ENCODE results near the gene RPL36.
"Not testable (repeated sequence)": the region's sequence is repeated elsewhere in the genome, so short reads cannot be mapped to it uniquely, and the experiment has no call there.

Gene RPL36

DNA sequence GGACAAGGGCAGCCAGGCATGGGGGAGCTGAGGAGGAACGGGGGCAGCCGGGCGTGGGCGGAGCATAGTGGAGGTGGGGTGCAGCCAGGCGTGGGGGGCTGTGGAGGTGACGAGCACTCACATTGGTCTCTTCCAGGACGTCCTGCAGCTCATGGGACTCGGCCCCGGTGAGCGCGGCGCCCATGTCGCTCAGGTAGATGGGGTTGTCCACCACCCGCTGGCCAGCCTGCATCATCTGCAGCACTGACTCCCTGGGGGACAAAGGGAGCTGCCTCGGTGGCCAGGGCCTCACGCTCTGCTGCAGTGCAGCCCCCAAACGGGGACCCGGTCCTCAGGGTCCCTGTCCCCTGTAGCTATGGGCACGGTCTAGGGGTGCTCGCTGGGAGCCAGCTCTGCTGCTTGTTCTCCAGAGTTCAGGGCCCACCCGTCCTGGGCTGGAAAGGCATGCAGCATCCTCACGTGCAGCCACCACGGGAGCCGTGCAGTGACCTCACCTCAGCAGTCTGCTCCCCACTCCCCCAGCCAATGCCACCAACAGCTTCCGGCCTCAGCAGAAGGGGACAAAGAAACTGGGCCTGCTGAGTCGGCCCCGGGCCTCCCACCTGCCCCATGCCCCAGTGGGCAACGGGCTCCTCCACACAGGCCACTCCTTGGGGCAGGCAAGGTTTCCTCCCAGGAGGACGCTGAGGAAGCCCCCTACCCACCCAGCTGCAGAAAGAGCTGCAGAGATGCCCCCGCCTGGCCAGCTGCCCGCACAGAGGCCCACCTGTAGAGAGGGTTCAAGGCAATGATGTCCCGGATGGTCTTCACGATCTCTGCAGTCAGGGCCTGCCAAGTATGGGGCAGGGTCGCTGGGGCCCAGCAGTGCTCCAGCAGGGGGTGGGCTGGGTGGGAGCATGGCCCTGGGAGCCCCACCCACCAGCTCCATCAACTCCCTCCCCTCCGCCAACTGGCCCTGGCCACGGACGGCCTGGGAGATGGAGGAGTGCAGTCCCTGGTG lies 17.8 kb downstream of the RPL36 start:
- ATAC-seq: no peak

DNA sequence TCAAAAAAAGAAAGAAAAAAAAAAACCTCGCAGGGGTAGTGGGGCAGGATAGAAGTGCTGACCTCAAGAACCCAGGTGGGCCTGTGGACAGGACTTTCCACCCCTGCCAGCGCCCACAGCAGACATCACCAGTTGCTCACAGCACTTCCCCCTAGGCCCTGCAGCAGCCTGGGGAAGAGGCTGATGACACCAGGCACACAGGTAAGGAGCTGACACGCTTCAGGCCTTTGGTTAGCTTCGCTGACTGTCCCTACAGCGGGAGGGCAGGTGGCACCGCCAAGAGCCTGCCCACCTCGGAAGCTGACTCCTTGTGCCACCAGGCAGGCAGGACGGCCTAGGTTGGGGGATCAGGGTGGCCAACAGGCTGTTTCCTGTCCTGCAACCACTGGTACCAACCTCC lies 20.9 kb downstream of the RPL36 start:
- no peak for ATAC-seq

DNA sequence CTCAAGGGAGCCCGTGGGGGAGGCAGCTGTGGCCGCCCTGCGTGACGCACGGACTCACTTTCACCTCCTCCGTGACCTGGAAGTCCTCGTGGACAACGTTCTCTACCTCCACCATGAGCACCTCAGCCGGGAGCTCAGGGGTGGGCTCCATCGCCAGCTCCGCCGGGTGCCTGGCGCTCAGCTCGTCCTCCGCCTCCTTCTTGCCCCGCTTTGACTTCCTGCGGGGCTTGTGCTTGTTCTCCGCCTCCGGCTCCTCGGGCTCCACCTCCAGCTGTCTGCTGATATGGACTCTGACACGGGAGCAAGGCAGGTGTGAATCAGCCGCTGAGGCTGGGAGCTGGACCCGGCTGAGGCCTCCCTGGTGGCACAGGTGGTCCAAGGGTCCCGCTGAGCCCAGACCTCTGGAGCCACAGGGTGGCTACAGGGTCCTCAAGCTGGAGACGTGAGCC lies 21.6 kb downstream of the RPL36 start:
- no peak for ATAC-seq

DNA sequence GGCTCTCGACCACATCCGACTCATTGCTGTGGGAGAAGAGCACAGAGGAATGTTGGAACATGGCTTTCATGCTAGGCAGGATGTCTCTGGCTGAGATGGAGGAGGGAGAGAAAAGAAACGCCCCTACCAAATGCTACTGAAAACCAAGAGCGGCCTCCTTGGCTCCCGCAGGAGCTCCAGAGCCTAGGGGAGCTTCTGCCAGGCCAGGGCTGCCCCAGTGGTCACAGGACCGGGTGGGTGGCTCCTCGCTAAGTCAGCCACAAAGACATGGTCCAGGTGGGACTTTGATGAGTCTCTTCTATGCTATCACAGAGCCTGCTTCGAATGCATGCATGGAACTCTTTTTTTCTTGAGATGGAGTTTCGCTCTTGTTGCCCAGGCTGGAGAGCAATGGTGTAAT lies 23.1 kb downstream of the RPL36 start:
- no peak for ATAC-seq

DNA sequence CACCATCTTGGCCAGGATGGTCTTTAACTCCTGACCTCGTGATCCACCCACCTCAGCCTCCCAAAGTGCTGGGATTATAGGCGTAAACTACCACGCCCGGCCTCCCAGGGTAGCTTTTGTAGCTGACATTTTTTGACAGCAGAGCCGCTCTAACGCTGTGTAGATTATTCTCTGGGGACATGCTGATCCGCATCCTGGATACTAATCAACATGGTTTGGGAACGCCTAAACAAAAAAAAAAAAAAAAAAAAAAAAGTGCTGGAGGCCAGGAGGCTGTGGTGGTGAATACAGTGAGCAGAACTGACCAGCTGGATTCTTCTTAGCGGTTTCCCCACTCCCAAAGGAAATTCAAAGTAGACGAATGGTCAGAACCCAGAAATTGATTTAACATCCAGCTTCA lies 24.7 kb downstream of the RPL36 start:
- ATAC-seq: no peak

DNA sequence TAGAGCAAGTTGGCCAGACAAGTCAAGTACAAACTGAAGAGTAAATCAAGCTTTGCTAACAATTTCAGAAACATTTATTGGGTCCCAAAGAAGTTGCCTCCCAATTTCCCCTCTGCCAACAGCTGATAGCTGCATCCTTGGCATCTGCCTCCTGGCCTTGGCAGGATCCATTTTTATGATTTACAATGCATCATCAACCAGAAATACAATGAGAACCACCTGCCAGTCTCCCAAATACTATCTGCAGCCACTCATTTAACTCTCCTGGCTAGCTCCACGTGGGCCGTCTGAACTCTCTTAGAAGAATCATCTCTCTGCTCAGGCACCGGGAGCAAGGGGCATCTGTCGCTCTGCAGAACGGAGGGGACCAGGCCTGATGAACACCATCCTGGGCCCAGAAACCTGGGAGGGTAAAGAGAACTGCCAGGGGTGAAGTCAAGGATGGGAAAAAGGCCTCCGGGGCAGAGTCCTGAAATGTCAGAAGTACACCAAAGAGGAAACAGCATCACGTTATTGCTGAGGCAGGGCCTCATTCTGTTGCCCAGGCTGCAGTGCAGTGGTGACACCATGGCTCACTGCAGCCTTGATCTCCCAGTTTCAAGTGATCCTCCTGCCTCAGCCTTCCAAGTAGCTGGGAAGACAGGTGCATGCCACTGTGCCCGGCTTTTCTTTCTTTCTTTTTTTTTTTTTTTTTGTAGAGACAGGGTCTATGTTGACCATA lies 27.3 kb downstream of the RPL36 start:
- ATAC-seq: no peak

DNA sequence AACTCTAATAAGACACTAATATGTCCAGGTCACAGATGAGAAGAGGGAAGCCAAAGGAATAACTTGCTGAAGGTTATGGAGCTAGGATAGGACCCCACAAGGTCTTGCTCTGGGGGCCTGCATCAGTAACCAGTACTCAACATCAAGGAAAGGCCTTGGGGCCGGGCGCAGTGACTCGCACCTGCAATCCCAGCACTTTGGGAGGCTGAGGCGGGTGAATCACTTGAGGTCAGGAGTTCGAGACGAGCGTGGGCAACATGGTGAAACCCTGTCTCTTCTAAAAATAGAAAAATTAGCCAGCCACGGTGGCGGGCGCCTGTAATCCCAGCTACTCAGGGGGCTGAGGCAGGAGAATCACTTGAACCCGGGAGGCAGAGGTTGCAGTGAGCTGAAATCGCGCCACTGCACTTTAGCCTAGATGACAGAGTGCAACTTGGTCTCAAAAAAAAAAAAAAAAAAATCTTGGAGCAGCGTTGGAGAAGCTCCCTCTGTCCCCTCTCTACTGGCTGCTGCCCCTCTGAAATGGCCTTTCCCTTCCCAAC lies 28.0 kb downstream of the RPL36 start:
- peak; percentile 8 to 9 for ATAC-seq

DNA sequence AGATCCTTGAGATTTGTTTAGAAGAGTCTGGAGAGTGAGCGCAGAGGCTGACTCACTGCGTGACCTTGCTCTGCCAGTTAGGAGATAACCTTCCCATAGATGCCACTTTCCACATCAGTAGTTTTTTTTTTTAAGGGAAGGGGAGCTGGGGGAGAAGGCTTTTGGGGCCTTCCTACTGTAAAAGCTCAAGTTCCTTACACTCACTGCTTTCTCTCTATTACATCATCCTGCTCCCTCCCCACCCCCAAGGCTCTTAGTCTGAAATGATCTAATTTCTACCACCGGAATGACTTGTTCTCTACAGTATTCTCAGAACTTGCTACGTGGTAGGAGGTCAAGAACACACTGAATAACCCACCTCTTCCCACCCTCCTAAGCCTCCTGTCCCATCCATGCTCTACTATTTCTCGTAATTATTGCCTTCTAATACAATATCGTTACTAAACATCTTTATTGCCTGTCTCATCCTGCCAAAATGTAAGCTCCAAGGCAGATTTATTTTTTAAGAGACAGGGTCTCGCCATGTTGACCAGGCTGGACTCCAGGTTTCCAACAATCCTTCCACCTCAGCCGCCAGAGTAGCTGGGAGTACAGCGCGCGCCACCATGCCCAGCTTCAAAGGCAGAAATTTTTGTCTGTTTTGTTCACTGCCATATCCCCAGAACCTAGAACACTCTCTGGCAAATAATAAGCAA lies 28.6 kb downstream of the RPL36 start:
- ATAC-seq: peak; percentile 51 to 55

DNA sequence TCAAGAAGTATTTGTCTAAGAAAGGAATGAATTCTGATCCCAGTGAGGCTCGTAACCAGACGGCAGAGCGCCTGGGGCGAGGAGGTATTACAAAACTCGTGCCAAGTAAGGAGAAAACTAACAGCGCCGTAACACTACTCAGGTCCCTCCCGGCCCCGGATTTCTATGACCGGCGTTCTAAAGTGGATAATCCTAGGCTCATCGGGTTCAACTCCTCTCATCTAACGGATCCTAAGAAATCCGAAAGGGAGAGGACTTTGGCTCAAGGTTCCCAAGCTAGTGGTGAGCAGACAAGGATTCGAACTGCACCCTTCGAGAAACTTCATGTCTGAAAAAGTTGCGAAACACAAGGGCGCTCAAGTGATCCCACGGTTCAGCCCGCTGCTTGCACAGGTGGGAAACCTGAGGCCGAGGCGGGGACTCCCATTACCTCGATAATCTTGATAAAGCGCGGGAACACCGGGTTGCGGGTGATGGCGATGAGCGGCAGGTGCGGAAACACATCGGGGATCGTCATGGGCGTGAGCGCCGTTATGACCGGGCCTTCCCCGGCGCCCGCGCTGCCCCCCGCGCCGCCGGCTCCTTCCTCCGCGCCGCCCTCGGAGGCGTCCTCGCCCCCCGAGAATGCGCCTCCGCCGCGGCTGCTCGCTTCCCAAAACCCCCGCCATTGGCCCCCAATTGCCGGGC lies 29.3 kb downstream of the RPL36 start:
- no peak for ATAC-seq

DNA sequence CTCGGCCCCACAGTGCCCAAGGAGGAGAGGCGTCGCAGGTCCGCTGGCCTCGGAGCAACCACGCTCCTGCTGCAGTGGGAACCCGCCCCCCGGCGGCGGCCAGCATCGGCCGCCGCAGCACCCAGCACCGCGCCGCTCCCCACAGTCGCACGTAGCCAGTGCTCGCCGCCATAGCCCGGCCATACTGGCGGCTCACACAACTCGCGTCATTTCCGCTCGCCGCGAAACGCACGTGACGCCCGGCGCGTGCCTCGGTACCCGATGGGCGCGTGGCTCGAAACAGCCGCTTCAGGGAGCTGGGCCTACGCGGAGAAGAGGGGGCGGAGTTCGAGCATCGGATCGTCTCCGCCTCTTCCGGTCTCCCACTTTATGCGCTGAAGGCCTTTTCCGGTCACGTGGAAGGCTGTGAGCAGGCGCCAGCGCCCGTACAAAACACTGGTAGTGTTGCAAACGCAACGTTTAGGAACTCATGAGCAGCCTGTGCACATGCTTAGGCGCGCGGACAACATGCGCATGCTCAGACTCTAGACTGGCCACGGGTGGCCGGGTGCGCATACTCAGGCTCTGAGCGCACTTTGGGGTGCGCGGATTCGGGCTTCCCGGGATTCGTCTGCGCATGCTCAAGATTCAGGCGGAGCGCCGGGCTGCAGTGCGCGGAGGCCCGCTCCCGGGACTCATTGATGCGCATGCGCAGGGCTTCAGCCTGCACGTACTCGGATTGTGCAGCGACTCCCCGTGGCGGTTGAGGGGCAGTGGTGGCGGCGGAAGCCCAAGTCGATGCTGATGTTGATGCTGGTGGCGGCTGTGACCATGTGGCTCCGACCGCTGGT lies 30.1 kb downstream of the RPL36 start, which contains the start of the genes CATSPERD and LONP1:
CATSPERD (plus strand) TSS at position 677 of the 830 bp plus-strand sequence; CDS start at position 778, 101 bp downstream.
LONP1 (minus strand) TSS at position 186 of the 830 bp plus-strand sequence; CDS start at position 172, 14 bp downstream.
- peak; percentile 82 to 85 for ATAC-seq

DNA sequence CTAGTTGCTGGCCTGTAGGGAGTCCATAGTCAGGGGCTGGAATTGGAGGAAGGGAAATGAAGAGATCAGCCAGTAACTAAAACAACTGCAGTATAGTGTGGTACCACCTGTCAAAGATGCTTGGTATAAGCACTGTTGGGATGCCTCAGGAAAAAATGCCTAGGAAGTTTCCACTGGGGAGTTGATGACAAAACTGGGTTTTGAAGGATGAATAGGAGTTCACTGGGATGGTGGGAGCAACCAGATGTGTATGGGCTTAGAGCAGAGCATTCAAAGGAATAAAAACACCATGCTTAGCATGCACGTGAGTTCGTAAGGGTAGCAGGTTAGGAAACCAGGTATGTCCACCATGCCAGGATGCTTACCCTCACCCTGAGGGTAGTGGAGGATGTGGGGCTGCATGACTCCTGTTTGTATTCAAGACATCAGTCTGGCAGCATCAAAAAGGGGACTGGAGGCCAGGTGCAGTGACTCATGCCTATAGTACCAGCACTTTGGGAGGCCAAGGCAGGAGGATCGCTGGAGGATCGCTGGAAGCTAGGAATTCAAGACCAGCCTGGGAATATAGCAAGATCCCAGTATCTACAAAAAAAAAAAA lies 37.5 kb downstream of the RPL36 start:
- ATAC-seq: no peak

DNA sequence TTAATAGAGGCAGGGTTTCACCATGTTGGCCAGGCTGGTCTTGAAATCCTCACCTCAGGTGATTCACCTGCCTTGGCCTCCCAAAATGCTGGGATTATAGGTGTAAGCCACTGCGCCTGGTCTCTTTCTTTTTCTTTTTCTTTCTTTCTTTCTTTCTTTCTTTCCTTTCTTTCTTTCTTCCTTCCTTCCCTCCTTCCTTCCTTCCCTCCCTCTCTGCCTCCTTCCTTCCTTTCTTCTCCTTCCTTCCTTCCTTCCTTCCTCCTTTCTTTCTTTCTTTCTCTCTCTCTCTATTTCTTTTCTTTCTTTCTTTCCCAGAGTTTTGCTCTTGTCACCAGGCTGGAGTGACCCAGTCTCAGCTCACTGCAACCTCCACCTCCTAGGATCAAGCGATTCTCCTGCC lies 43.1 kb downstream of the RPL36 start:
- ATAC-seq: not testable (repeated sequence)

DNA sequence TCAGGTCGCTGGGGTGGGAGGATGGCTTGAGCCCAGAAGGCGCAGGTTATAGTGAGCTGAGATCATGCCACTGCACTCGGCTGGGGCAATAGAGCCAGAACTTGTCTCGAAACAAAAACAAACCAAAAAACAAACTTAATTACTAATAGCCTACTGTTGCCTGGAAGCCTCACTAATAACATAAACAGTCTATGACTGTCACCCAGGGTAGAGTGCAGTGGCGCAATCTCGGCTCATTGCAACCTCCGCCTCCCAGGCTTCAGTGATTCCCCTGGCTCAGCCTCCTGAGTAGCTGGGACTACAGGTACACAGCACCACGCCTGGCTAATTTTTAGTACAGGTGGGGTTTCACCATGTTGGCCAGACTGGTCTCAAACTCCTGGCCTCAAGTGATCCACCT lies 48.3 kb downstream of the RPL36 start:
- no peak for ATAC-seq
